Frontal cortex (tissue), 4 donors: ENCODE measurements around the gene GKN1. TPM values are rescaled to one million over a fixed set of nuclear protein-coding genes. Genes with fewer than 3 reads are reported as not detected.

Experiments used
- DNase-seq, 2 donors: peaks; one replicate each; pipeline ENCODE4 v3.0.0; 2012; ENCODE audit warnings: low spot score in 2 of 2
- FAIRE-seq: peaks from 2 replicates; lab custom pipeline; 2012; peaks lifted over from hg19 to GRCh38; lab: Jason Lieb, UNC
- total RNA-seq: library from RNA; depleted of rRNA; stranded (reverse); fragments of >200 nt; gene quantifications from one replicate; pipeline ENCODE4 v1.2.3, GENCODE V29; 2014
- donor health status: control.
- donor health status: control.
- donor health status: control.

The GKN1 gene, protein sequence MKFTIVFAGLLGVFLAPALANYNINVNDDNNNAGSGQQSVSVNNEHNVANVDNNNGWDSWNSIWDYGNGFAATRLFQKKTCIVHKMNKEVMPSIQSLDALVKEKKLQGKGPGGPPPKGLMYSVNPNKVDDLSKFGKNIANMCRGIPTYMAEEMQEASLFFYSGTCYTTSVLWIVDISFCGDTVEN
- not detected for total RNA-seq

DNA sequence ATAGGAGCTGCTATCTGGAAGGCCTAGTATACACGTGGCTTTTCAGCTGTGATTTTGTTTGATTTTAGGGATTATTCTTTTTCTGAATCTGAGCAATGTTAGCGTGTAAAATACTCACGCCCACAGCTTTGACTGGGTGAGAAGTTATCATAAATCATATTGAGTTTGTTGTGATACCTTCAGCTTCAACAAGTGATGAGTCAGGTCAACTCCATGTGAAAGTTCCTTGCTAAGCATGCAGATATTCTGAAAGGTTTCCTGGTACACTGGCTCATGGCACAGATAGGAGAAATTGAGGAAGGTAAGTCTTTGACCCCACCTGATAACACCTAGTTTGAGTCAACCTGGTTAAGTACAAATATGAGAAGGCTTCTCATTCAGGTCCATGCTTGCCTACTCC is at the start of gene GKN1:
TSS of gene GKN1 (plus strand) at position 386 of the 400 bp plus-strand sequence. CDS start 42 bp downstream, outside the sequence.
- no peak for FAIRE-seq
- no peak for DNase-seq

DNA sequence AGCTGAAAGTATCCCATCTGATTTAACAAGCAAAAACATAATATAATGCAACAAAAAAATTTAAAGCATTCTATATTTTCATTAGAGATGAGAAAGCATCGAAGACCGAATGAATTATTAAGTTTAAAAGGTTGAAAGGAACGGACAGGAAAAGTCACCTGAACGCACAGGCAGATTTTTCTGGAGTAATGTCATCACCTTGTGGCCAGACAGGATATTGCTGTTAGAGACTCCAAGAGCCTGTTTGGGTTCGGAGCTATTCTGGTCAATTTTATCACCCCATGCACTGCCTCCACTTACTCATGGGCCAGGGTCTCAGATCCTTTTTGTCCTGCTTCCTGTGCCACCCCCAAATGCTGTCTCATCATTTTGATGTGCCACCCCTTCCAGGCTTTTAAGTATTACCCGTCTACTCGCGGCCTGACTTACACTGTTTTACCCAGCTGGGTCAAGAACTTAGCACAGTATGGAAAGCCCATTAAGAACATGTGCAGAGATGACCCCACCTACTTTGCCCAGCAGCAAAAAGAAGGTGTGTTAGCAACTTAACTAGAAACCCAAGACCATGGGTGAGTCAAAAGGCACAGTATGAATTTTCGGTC is 49.0 kb upstream of the GKN1 start:
- FAIRE-seq: no peak
- DNase-seq: peak; percentile 16 to 53

DNA sequence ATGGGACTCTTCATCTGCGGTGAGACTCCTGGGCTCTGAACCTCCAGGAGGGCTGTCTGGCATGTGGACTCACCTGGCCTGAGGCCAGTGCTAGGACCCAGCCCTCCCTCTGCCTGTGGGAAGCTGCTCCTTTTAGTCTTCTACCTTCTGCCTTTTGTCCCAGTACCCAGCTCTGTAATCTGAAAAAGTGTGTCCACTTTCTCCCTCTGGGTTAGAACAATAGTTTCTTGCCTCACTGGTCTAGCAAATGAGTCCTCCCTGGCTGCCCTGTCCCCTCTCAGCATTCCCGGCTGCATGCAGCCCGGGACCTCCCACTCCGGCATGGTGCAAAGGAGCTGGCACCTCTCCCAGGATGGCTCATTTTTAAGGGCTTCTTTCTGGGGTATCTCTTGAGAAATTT is 47.6 kb upstream of the GKN1 start:
- FAIRE-seq: no peak

DNA sequence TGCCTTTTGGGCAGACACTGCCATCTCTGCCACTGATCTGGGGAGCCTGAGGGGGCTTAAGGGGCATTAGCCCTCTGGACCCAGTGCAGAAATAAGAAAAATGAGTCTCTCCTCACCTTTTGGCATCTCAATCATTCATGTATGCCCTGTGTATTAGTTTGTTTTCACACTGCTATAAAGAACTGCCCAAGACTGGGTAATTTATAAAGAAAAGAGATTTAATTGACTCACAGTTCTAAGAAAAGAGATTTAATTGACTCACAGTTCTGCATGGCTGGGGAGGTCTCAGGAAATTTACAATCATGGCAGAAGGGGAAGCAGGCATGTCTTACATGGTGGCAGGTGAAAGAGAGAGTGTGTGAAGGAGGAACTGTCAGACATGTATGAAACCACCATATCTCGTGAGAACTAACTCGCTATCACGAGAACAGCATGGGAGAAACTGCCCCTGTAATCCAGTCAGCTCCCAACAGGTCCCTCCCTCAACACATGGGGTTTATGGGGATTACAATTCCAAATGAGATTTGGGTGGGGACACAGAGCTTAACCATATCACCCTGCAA is 43.2 kb upstream of the GKN1 start:
- DNase-seq: no peak
- FAIRE-seq: no peak

More for the DNA sequence above, 47.6 kb upstream of the GKN1 start:
- DNase-seq: no peak

DNA sequence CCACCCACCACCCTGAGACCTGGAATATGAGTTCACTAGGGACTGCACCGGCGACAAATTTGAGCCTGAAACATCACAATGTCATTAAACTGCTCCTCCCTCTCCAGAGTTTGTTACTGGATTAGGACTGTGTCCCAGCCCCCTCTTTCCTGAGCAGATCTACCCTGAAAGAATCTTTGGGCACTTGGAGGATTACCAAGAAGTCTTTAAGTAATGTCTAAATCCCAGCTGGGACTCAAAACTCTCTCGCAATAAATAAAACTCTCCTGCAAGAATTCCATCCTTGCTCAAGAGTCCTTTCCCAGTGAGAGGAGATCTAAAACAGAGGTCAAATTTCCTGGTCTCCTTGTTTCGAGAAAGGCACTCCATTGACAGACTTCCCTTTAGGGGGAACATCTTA is 42.6 kb upstream of the GKN1 start:
- DNase-seq: no peak
- FAIRE-seq: no peak

DNA sequence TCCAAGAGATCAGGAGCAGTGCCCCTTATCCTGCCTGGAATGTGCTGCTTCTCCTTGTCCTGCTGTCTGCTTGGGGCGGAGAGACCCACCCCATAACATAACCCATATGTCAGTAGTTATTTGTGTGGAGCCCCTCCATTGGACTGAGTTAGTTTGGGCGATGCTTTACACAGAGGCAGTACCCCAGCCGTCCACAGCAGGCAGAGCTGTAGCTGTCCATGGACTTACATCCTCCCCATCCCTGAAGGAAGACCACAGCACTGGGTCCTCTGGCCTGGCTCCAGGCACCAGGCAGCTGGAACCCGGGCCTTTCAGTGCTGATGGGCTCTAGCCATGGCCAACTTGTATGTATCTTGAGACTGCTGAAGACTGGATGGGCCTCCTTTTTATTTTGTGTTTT is 42.0 kb upstream of the GKN1 start:
- FAIRE-seq (no peak), DNase-seq (no peak)

DNA sequence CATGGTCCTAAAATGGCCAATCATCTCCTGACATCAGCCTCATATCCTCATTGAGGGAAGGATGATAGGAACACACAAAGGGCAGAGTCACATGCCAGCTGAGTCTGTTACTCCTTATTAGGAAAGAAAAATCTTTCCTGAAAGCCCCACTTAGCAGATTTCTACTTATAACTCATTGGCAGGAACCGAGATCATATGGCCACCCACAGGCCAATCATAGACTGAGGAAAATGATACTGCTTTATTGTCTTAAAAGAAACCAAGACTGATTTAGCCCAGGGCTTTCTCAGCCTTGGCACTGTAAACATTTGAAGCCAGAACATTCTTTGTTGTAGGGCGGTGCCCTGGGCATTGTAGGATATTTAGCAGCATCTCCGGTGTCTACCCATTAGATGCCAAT is 40.4 kb upstream of the GKN1 start:
- FAIRE-seq: no peak
- no peak for DNase-seq

DNA sequence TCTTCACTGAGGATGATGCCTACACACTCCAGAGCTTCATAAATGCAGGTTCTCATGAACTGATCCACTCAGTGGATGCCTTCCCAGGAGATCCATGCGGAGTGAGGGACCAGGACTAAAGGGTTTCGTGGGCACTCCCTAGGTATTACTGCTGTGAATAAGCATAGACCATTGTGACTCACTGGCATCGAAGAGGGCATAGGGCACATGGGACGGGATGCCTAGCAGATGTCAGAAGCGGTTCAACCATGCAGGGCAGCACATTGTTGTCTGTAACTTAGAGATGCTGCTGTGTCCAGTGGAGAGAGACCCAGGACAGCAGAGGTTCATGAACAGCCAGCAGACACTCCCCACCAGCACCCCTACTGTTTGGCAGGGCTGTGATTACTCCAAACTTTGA is 39.0 kb upstream of the GKN1 start:
- FAIRE-seq: no peak
- no peak for DNase-seq

DNA sequence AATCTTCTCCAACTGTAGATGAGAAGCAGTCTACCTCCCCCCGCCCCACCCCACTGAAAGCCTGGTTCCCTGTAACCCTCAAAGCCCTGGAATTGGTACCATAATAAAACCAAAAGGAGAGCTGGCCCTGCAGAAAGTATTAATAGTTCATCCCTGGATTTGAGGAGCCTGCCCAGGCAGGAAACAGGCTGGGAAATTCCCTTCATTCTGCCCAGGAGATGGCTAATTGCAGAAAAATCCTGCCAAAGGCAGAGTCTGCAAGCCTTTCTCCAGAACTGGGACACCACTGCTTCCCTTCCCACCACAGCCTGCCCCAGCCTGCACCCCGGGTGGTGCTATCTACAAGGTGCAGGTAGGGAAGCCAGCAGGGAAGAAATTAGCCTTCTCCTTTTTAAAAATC is 38.0 kb upstream of the GKN1 start:
- DNase-seq (no peak), FAIRE-seq (no peak)

DNA sequence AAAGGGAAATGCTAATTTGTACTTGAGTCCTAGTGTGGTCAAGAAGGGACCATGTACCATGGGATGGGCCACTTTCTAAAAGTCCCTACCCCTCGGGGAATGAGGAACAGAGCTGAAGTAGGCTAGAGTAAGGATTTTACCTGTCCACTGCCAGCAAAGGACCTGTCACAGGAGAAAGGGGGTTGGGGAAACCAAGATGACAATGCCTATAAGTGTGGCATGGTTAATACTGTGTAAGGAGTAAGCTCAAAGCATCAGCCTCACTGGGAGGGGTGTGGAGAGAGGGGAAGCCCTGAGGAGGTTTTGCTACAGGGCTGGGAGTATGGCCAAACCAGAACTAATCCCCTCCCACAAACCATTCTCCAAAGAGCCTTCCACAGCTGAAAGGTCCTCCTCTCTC is 37.5 kb upstream of the GKN1 start:
- DNase-seq: no peak
- FAIRE-seq: no peak

DNA sequence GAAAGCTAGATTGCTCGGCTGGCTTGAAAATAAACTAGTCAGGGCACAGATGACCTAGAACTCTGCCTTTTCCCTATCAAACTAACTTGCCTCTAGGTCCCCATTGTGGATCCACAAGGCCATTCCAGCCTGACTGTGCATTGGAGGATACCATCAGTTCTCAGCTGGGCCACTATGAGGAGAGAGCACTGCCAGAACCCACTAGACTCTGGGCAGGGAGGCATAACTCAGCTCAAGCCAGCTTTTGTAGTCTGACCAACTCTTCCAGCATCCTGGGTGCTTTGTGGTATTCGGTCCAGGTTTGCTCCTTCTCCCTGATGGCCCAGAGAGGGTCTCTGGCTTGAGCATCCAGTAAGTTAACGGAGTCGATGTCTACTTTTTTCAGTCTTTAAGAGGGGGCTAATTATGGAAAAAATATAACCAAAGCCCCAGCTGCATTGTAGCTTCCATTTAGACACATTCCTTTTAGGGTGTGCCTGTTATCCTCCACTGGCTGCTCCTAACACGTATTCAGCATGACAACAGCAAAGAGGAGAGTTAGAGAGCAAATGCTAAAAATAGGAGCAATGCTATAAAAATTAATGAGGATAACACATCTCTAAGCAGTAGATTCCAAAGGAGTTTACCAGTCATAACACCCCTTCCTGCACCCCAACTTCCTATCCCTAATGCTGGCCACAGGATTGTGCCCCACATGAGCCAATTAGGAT is 36.9 kb upstream of the GKN1 start:
- no peak for FAIRE-seq
- DNase-seq: no peak

DNA sequence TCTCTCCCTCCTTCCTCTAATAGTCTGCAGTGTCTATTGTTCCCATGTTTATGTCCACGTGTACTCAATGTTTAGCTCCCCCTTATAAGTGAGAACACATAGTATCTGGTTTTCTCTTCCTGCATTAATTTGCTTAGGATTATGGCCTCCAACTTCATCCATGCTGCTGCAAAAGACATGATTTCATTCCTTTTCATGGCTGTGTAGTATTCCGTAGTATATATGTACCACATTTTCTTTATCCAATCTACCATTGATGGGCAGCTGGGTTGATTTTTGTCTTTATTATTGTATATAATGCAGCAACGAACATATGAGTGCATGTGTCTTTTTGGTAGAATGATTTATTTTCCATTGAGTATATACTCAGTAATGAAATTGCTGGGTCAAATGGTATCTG is 35.5 kb upstream of the GKN1 start:
- no peak for DNase-seq
- FAIRE-seq: no peak

DNA sequence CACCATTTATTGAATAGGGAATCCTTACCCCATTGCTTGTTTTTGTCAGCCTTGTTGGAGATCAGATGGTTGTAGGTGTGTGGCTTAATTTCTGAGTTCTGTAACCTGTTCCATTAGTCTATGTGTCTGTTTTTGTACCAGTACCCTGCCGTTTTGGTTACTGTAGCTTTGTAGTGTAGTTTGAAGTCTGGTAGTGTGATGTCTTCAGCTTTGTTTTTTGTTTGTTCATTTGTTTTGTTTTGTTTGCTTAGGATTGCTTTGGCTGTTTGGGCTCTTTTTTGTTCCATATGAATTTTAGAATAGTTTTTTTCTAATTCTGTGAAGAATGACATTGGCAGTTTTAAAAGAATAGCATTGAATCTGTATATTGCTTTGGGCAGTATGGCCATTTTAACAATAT is 34.5 kb upstream of the GKN1 start:
- no peak for FAIRE-seq

DNA sequence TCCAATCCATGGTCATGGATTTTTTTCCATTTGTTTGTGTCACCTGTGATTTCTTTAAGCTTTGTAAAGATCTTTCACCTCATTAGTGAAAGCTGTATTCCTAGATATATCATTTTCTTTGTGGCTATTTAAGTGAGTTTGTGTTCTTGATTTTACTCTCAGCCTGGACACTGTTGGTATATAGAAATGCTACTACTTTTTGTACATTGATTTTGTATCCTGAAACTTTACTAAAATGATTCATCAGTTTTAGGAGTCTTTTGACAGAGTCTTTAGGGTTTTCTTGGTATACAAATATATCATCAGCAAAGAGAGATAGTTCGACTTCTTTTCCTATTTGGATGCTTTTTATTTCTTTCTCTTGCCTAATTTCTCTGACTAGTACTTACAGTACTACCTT is 34.1 kb upstream of the GKN1 start:
- DNase-seq: no peak
- no peak for FAIRE-seq

More for the DNA sequence above, 34.5 kb upstream of the GKN1 start:
- DNase-seq: no peak

DNA sequence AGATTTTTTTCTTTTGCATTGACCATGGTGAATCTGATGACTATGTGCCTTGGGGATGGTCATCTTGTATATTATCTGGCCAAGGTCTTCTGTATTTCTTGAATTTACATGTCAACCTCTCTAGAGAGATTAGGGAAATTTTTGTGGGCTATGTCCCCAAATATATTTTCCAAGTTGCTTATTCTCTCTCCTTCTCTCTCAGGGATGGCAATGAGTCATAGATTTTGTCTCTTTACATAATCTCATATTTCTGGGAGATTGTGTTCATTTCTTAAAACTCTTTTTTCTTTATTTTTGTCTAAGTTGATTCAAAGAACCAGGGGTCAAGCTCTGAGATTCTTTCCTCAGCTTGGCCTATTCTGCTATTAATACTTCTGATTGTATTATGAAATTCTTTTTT is 31.6 kb upstream of the GKN1 start:
- DNase-seq (no peak), FAIRE-seq (no peak)

DNA sequence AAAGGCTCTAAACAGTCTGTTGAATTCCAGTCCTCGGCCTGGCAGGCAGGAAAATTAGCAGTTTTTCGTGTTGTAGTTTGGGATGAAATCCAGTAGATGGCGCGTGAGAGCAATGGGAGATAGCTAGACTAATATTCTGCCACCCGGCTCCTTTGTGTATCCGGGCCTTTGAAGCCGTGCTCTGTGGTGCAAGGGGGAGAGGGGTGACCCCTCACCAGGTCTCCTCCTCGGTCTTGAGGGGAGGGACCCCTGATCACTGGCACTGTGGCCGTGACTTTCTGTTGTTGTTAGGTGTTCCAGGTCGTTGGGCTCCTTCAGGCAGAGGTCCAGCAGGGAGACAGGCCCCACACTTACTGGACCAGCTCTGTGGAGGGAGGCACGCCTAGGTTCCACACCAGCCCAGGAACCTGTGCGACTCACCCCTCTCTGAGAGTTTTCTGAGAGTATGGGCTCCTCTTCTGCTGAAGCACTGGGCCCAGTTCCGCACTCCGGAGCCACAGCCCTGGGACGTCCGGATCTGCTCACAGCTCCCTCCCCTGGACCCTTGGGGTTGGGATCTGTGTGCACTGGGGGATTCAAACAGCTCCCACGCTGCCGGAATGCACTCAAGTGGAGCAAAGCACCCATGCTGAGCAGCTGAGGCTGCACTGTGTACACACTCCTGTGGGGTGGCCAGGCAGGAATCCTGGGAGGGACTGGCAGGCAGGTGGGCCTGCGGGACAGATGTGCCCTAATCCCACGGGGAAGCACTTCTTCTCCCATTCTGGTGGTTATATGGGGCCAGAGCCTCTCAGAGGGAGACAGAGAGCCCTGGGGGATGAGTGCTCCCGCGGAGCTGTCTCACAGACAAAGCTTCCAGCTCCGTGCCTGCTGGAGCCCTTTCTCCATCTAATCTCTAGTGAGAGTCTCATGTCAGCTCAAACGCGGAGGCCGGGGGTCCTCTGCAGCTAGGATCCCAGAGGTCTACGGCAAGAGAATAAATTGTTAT is 30.6 kb upstream of the GKN1 start:
- FAIRE-seq: no peak

DNA sequence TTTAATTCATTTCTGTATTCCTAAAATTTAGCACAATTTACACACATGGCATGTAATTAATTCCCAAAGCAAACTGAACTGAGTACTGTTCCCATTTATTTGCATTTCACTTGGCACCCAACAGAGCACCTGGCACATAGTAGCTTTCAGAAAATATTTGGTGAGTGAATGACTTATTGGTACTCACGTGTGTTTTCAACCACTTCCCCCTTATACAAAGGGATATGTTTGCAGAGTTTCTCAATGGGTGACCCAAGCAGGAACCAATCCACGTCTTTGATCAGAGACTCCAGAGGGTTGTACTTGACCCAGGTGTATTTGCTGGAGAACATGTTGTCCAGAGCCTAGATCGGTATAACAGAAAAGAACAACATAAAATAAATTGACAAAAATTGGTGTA is 28.3 kb upstream of the GKN1 start:
- no peak for DNase-seq
- no peak for FAIRE-seq

More for the DNA sequence above, 30.6 kb upstream of the GKN1 start:
- peak; percentile 10 to 52 for DNase-seq

DNA sequence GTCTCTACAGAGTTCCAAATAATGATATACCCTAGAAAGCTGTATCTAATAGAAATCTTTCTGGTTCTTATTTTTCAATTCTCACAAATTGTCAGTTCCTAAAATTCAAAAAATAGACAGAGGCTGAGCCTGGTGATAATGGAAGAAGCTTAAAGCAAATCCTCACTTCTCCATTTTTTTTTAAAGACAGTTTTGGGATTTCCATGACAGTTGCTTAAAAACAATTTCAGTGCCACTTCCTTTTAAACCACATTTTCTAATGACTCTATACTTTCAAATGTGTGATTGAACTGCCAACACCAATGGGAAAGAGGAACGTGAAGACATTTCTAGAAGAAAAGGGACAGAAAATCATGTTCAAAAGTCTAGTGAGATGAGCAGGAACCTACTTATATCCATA is 25.7 kb upstream of the GKN1 start:
- no peak for FAIRE-seq

DNA sequence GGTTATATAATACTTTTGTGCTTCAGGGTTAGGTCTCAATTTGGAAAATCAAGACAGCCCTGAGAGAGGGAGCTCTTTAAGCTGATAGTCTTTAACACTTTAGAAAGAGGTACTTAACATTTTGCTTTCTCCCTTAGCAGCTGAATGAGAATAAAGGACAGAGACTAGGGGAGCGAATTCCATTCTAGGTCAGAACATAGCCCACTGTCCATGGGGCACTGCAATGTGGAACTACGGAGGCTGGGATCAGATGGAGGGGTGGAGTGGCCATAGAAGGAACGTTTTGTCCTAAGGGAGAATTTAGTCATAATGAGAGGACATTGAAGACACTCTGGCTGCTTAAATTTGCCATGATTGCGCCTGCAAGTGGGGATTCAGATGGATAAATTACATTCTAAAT is 22.5 kb upstream of the GKN1 start:
- DNase-seq (no peak), FAIRE-seq (no peak)

More for the DNA sequence above, 25.7 kb upstream of the GKN1 start:
- no peak for DNase-seq
